GM19351 (cell line): Measurements from ENCODE around the gene ZNF142.
"Not testable (repeated sequence)": the region's sequence is repeated elsewhere in the genome, so short reads cannot be mapped to it uniquely, and the experiment has no call there.

Experiments
- ATAC-seq: cut with Tn5 transposase; IDR thresholded peaks from one replicate; pipeline ENCODE4 v1.9.1; 2021; ENCODE audit warnings: mild to moderate bottlenecking, moderate library complexity; ENCODE audit not compliant: unreplicated experiment

Gene ZNF142

GRCh38 chr2:218659258-218659987, at the start of gene ZNF142, which contains the start of gene BCS1L:
Gene ZNF142, minus strand, starts transcription at chr2:218659623. Its CDS starts 3,194 bp downstream, at chr2:218656429.
Gene BCS1L, plus strand, starts transcription at chr2:218659683. Its CDS starts 1,305 bp downstream, at chr2:218660988.
- ATAC-seq: peak; percentile 93

GRCh38 chr2:218708086-218708485, 48.7 kb upstream of the ZNF142 start:
- ATAC-seq: peak; percentile 37

GRCh38 chr2:218703341-218703740, 43.9 kb upstream of the ZNF142 start:
- ATAC-seq: no peak

GRCh38 chr2:218701806-218702205, 42.4 kb upstream of the ZNF142 start:
- ATAC-seq: no peak

GRCh38 chr2:218698885-218699284, 39.5 kb upstream of the ZNF142 start:
- no peak for ATAC-seq

GRCh38 chr2:218694405-218695145, 35.2 kb upstream of the ZNF142 start:
- ATAC-seq: no peak

- ATAC-seq: no peak
These were observed 31.8 kb upstream of the ZNF142 start for GRCh38 chr2:218691234-218691633.

GRCh38 chr2:218687400-218688060, 28.1 kb upstream of the ZNF142 start:
- not testable (repeated sequence) for ATAC-seq

- no peak for ATAC-seq
These were observed 20.6 kb upstream of the ZNF142 start for GRCh38 chr2:218680061-218680460.

GRCh38 chr2:218679119-218679518, 19.7 kb upstream of the ZNF142 start:
- ATAC-seq: no peak

GRCh38 chr2:218671654-218672566, 12.5 kb upstream of the ZNF142 start, which contains the start of the genes RNF25 and STK36:
Gene RNF25, minus strand, starts transcription at chr2:218672002. Its CDS starts 32 bp downstream, at chr2:218671970.
Gene STK36, plus strand, starts transcription at chr2:218672086. Its CDS starts 744 bp downstream, at chr2:218672830.
- ATAC-seq: peak; percentile 99

- ATAC-seq: no peak
These were observed 11.8 kb upstream of the ZNF142 start for GRCh38 chr2:218671097-218671653.

GRCh38 chr2:218664653-218665052, 5.2 kb upstream of the ZNF142 start:
- no peak for ATAC-seq

- ATAC-seq: no peak
These were observed 4.5 kb upstream of the ZNF142 start for GRCh38 chr2:218663901-218664300.

- ATAC-seq: no peak
These were observed 3.4 kb upstream of the ZNF142 start for GRCh38 chr2:218662827-218663226.

GRCh38 chr2:218662377-218662776, 3.0 kb upstream of the ZNF142 start:
- ATAC-seq: no peak

- no peak for ATAC-seq
These were observed 550 bp upstream of the ZNF142 start for GRCh38 chr2:218659988-218660358.

GRCh38 chr2:218658671-218659257, 659 bp downstream of the ZNF142 start:
- peak; percentile 55 for ATAC-seq

GRCh38 chr2:218655751-218656150, 3.7 kb downstream of the ZNF142 start:
- ATAC-seq: no peak

- ATAC-seq: no peak
These were observed 10.7 kb downstream of the ZNF142 start for GRCh38 chr2:218648787-218649100.
